HepG2 (cell line): Measurements from ENCODE around the gene GRID1. TPM values are rescaled to one million over a fixed set of nuclear protein-coding genes. Genes with fewer than 3 reads are reported as not detected.

Experiments
- ATAC-seq: fragments of 200-7000 bp; cut with Tn5 transposase; 3 replicates; pipeline ENCODE4 v1.9.1; 2020; ENCODE audit warnings: mild to moderate bottlenecking, moderate library complexity
- BruUV-seq: library from RNA; stranded (reverse); fragments of 400-500 nt; replicated peaks from 2 replicates; lab custom pipeline; 2021; lab: Mats Ljungman, UMichigan
- CTCF ChIA-PET: fragments of 300-600 bp; formaldehyde crosslinking; extraction: SDS; loops from one replicate; lab custom pipeline; 2021; ENCODE audit warnings: low total read pairs, inconsistent platforms, low intra/inter-chr PET ratio; lab: Yijun Ruan, JAX
- POLR2A ChIA-PET: fragments of 350-600 bp; sonication (Branson Sonifier 250); formaldehyde crosslinking; loops from one replicate; lab custom pipeline; 2020; ENCODE audit warnings: antibody characterized with exemption, inconsistent platforms; lab: Yijun Ruan, JAX
- DNase-seq: peaks from one replicate; pipeline ENCODE4 v3.0.0-alpha.2; 2015; ENCODE audit warnings: low spot score
- FAIRE-seq: peaks from 3 replicates; lab custom pipeline; 2011; peaks lifted over from hg19 to GRCh38; lab: Jason Lieb, UNC
- H2AFZ ChIP-seq: one replicate; pipeline ENCODE4 v1.6.1; 2011; ENCODE audit warnings: low read length, inconsistent platforms
- H3K27ac ChIP-seq: fragments of 300-600 bp; 3 replicates; pipeline ENCODE4 v1.8.0; 2011; ENCODE audit warnings: mixed run types, mild to moderate bottlenecking, mixed read lengths, low read length, inconsistent platforms; ENCODE audit not compliant: insufficient read depth; ENCODE audit errors: extremely low read length
- H3K27me3 ChIP-seq, 2 experiments: fragments of 200-600 bp in 1 of 2; 2 replicates in 1 of 2; 3 replicates in 1 of 2; pipeline versions ENCODE4 v1.6.0 to v1.8.0; 2011; ENCODE audit warnings: low read length in 2 of 2, mild to moderate bottlenecking in 2 of 2, moderate library complexity in 2 of 2, inconsistent platforms in 1 of 2; ENCODE audit not compliant: insufficient read depth in 2 of 2, control insufficient read depth in 1 of 2
- H3K36me3 ChIP-seq, 2 experiments: fragments of 200-600 bp in 1 of 2; replicated peaks in 1 of 2; 2 replicates in 1 of 2; 3 replicates in 1 of 2; pipeline versions ENCODE4 v1.5.1 to v1.8.0; 2011; ENCODE audit warnings: low read length in 2 of 2, inconsistent platforms in 1 of 2; ENCODE audit not compliant: insufficient read depth in 2 of 2, control insufficient read depth in 1 of 2
- H3K4me1 ChIP-seq: 2 replicates; pipeline ENCODE4 v1.5.1; 2012; ENCODE audit warnings: low read length, inconsistent platforms; ENCODE audit not compliant: insufficient read depth
- H3K4me2 ChIP-seq: 2 replicates; pipeline ENCODE4 v1.6.0; 2011; ENCODE audit warnings: low read depth, low read length, inconsistent platforms
- H3K4me3 ChIP-seq, 3 experiments: fragments of 200-600 bp in 1 of 3; sonication (generic), shearing (Covaris generic) in 1 of 3; replicated peaks in 1 of 3; 2 replicates each; pipeline ENCODE4 v1.5.1; 2011 to 2016; ENCODE audit warnings: low read length in 3 of 3, inconsistent platforms in 2 of 3, low read depth in 2 of 3, mild to moderate bottlenecking in 2 of 3, control low read depth in 1 of 3, mixed read lengths in 1 of 3; ENCODE audit not compliant: insufficient read depth in 1 of 3
- H3K79me2 ChIP-seq: one replicate; pipeline ENCODE4 v1.6.1; 2011; ENCODE audit warnings: low read length, inconsistent platforms; ENCODE audit not compliant: insufficient read depth
- H3K9ac ChIP-seq: 2 replicates; pipeline ENCODE4 v1.6.0; 2011; ENCODE audit warnings: mild to moderate bottlenecking, low read depth, low read length, inconsistent platforms; ENCODE audit not compliant: insufficient read depth
- H3K9me3 ChIP-seq: 2 replicates; pipeline ENCODE4 v1.5.1; 2012; ENCODE audit warnings: mild to moderate bottlenecking, low read length
- H4K20me1 ChIP-seq: 2 replicates; pipeline ENCODE4 v1.6.0; 2011; ENCODE audit warnings: inconsistent platforms, mild to moderate bottlenecking, low read length, moderate library complexity; ENCODE audit not compliant: insufficient read depth
- CTCF ChIP-seq: sonication (generic); formaldehyde crosslinking; IDR thresholded peaks from 2 replicates; pipeline ENCODE4 v1.5.0; 2020; ENCODE audit warnings: mild to moderate bottlenecking, missing genetic modification reagents, moderate library complexity
- EHMT2 ChIP-seq: fragments of 200-600 bp; sonication (generic); IDR thresholded peaks from 2 replicates; pipeline ENCODE4 v1.7.0; 2017; ENCODE audit warnings: antibody characterized with exemption, low read depth, low read length, borderline replicate concordance
- FOXA1 ChIP-seq, 2 experiments: fragments of 450-650 bp in 1 of 2; sonication (generic) in 1 of 2; formaldehyde crosslinking in 1 of 2; IDR thresholded peaks; 2 replicates each; pipeline versions ENCODE4 v1.4.0 to v1.6.1; 2016 to 2020; ENCODE audit warnings: missing genetic modification reagents in 1 of 2
- GATA4 ChIP-seq: sonication (generic); IDR thresholded peaks from 2 replicates; pipeline ENCODE4 v1.6.1; 2016; ENCODE audit warnings: antibody characterized with exemption, low read depth, borderline replicate concordance
- GMEB2 ChIP-seq: IDR thresholded peaks from 2 replicates; pipeline ENCODE4 v1.6.1; 2016; ENCODE audit warnings: missing biosample characterization, missing genetic modification reagents, low read depth
- TBX3 ChIP-seq: fragments of 450-650 bp; IDR thresholded peaks from 2 replicates; pipeline ENCODE4 v1.6.1; 2017; ENCODE audit warnings: antibody characterized with exemption, mild to moderate bottlenecking, inconsistent platforms, borderline replicate concordance
- ZBTB7A ChIP-seq: sonication (generic); formaldehyde crosslinking; IDR thresholded peaks from 2 replicates; pipeline ENCODE4 v1.8.0; 2022; ENCODE audit warnings: mild to moderate bottlenecking, missing genetic modification reagents
- ZNF484 ChIP-seq: sonication (generic); formaldehyde crosslinking; IDR thresholded peaks from 2 replicates; pipeline ENCODE4 v1.5.1; 2020; ENCODE audit warnings: mild to moderate bottlenecking, low read depth, missing genetic modification reagents, borderline replicate concordance
- WGBS: methylation state at CpG from one replicate; pipeline ENCODE4 v1.1.6; 2017; ENCODE audit warnings: low lambda C conversion rate; 5-methylcytosine and 5-hydroxymethylcytosine counted together
- in situ Hi-C: cut with HindIII; loops from 2 replicates; pipeline ENCODE4 v1.10.0; 2017; ENCODE audit warnings: low pct_unique_long_range_greater_than_20kb; ENCODE audit not compliant: extremely low pct_ligation_motif_present
- intact Hi-C: fragments of 100-400 bp; cut with micrococcal nuclease; formaldehyde crosslinking; loops from one replicate; pipeline ENCODE4 v1.10.0; 2022; ENCODE audit not compliant: unreplicated experiment
- polyA plus RNA-seq, 8 experiments: library from polyadenylated mRNA; depleted of rRNA in 3 of 8; stranded (reverse) in 7 of 8; unstranded in 1 of 8; fragments of >200 nt; fragmentation: Illumina TruSeq in 4 of 8; extraction: Trizol in 4 of 8; gene quantifications; 2 replicates each; pipeline versions ENCODE4 v1.2.1 to v1.2.3, GENCODE V29; 2011 to 2016; ENCODE audit warnings: low read depth in 4 of 8, missing spikeins in 1 of 8, mixed read lengths in 1 of 8; ENCODE audit not compliant: insufficient read depth in 1 of 8
- total RNA-seq, 5 experiments: library from RNA; depleted of rRNA; stranded (reverse); fragments of >200 nt; fragmentation: Illumina TruSeq; extraction: Trizol; gene quantifications; 2 replicates each; pipeline ENCODE4 v1.2.3, GENCODE V29; 2016; ENCODE audit warnings: low read depth in 1 of 5

The GRID1 gene
- total and polyA plus RNA-seq, 2 of the 13 experiments (the other 11 are each of a cell fraction or from before 2014, with no cell fraction given) = 0.05 TPM; not detected in 1

- no peak for TF ChIP-seq EHMT2
- TF ChIP-seq GMEB2 (CRISPR knock-in tag) = no peak
- TF ChIP-seq GATA4 = no peak
- TF ChIP-seq FOXA1 (IDR thresholded peaks at IDR 0.05) = no peak
- TF ChIP-seq FOXA1 (CRISPR knock-in tag; IDR thresholded peaks at IDR 0.05) = no peak
- no peak for TF ChIP-seq ZBTB7A
- TF ChIP-seq ZNF484 = no peak
Observed at GRCh38 chr10:86292462-86293395, 73.9 kb downstream of the GRID1 start (continued).

GRCh38 chr10:86291616-86292340, 74.8 kb downstream of the GRID1 start:
- Histone ChIP-seq H3K4me3 (no peak overlapping the region), H3K27me3 (peaks cover 5 to 24% of the 10 kb centered on the region in 2 experiments; a peak in 4 of 5 replicates), H2AFZ (no peak overlapping the region), H3K9ac (no peak overlapping the region), H3K4me1 (no peaks in the 10 kb centered on the region), H3K9me3 (no peaks in the 10 kb centered on the region), H4K20me1 (no peaks in the 10 kb centered on the region), H3K27ac (no peak overlapping the region), H3K79me2 (no peaks in the 10 kb centered on the region), H3K36me3 (no peaks in the 10 kb centered on the region), H3K4me2 (no peak overlapping the region)
- ChIA-PET POLR2A (no interaction called here), CTCF (no interaction called here)
- 0% methylated on average over 5 of the region's 12 CpGs for WGBS
- TF ChIP-seq TBX3 = no peak
- TF ChIP-seq CTCF = peak; percentile 31
- intact Hi-C loops (no loop called here), in situ Hi-C loops (no loop called here)
- FAIRE-seq (no peak), DNase-seq (no peak), ATAC-seq (peak; percentile 71)
- no TSS peak for BruUV-seq
